ENCODE data around the gene AATF.

Gene AATF

GRCh38 chr17:36945140-36945539 is 3.6 kb upstream of the AATF start:
- no peak overlapping the region for H3K4me3 ChIP-seq (ENCODE audit: low read depth in 1 of 2, low read length in 1 of 2)
- no peak overlapping the region for H3K27ac ChIP-seq
- no peaks in the 10 kb centered on the region for H3K36me3 ChIP-seq
- no peaks in the 10 kb centered on the region for H3K9me3 ChIP-seq
- peaks cover 45 to 47% of the 10 kb centered on the region in 2 experiments for H3K4me1 ChIP-seq (ENCODE audit: control insufficient read depth in 1 of 2, insufficient read depth in 1 of 2, low read depth in 1 of 2, low read length in 1 of 2)
- no peak for TF ChIP-seq CTCF (IDR thresholded peaks at IDR 0.05)
- peaks cover 82% of the 10 kb centered on the region for H3K27me3 ChIP-seq

- no peak overlapping the region for H3K27ac ChIP-seq
- H3K4me1 ChIP-seq (ENCODE audit: control insufficient read depth in 1 of 2, insufficient read depth in 1 of 2, low read depth in 1 of 2, low read length in 1 of 2) = peaks cover 47 to 49% of the 10 kb centered on the region in 2 experiments
- peaks cover 8% of the 10 kb centered on the region for H3K36me3 ChIP-seq
- no peaks in the 10 kb centered on the region for H3K9me3 ChIP-seq
- TF ChIP-seq CTCF (IDR thresholded peaks at IDR 0.05) = no peak
- peaks cover 72% of the 10 kb centered on the region for H3K27me3 ChIP-seq
- no peak overlapping the region for H3K4me3 ChIP-seq (ENCODE audit: low read depth in 1 of 2, low read length in 1 of 2)
Measured at GRCh38 chr17:36945959-36946725, 2.6 kb upstream of the AATF start.

- H3K4me3 ChIP-seq (ENCODE audit: low read depth in 1 of 2, low read length in 1 of 2) = no peak overlapping the region
- H3K27ac ChIP-seq = no peak overlapping the region
- peaks cover 66% of the 10 kb centered on the region for H3K27me3 ChIP-seq
- TF ChIP-seq CTCF (IDR thresholded peaks at IDR 0.05) = no peak
- H3K36me3 ChIP-seq = peaks cover 12% of the 10 kb centered on the region
- no peaks in the 10 kb centered on the region for H3K9me3 ChIP-seq
- H3K4me1 ChIP-seq (ENCODE audit: control insufficient read depth in 1 of 2, insufficient read depth in 1 of 2, low read depth in 1 of 2, low read length in 1 of 2) = peaks cover 46 to 49% of the 10 kb centered on the region in 2 experiments
Measured at GRCh38 chr17:36946726-36947091, 2.0 kb upstream of the AATF start.

- Histone ChIP-seq H3K27ac (peak overlapping the region; percentile 90), H3K4me1 (ENCODE audit: control insufficient read depth in 1 of 2, insufficient read depth in 1 of 2, low read depth in 1 of 2, low read length in 1 of 2) (peaks cover 32 to 34% of the 10 kb centered on the region in 2 experiments), H3K36me3 (peaks cover 26% of the 10 kb centered on the region), H3K27me3 (peaks cover 52% of the 10 kb centered on the region), H3K9me3 (no peaks in the 10 kb centered on the region), H3K4me3 (ENCODE audit: low read depth in 1 of 2, low read length in 1 of 2) (peak overlapping the region; percentile 87 to 99)
- TF ChIP-seq CTCF (IDR thresholded peaks at IDR 0.05) = no peak
Measured at GRCh38 chr17:36947922-36948716, 635 bp upstream of the AATF start.

GRCh38 chr17:36949461-36949927 is 740 bp downstream of the AATF start:
- H3K9me3 ChIP-seq = no peaks in the 10 kb centered on the region
- H3K4me1 ChIP-seq (ENCODE audit: control insufficient read depth in 1 of 2, insufficient read depth in 1 of 2, low read depth in 1 of 2, low read length in 1 of 2) = peaks cover 21 to 24% of the 10 kb centered on the region in 2 experiments
- H3K27ac ChIP-seq = peak overlapping the region; percentile 90
- peaks cover 38% of the 10 kb centered on the region for H3K27me3 ChIP-seq
- no peak for TF ChIP-seq CTCF (IDR thresholded peaks at IDR 0.05)
- peak overlapping the region; percentile 87 to 99 for H3K4me3 ChIP-seq (ENCODE audit: low read depth in 1 of 2, low read length in 1 of 2)
- peaks cover 40% of the 10 kb centered on the region for H3K36me3 ChIP-seq
